ENCODE data around the gene TNNC2. TPM values are rescaled to one million over a fixed set of nuclear protein-coding genes. Genes with fewer than 3 reads are reported as not detected.

The TNNC2 gene
- total and polyA plus RNA-seq, 2 of the 13 experiments (the other 11 are each of a cell fraction or from before 2014, with no cell fraction given), result 1.8 to 4.7 TPM

- TF ChIP-seq PRDM15 (CRISPR knock-in tag; IDR thresholded peaks at IDR 0.05), result peak; percentile 28; the same call in 1 of the 2 replicates
- TF ChIP-seq ZNF879 (CRISPR knock-in tag; IDR thresholded peaks at IDR 0.05), result 0 out of 2 replicates have a peak, but pooled peaks have one; percentile 53
- TF ChIP-seq ZNF343 (CRISPR knock-in tag; IDR thresholded peaks at IDR 0.05), result no peak
- TF ChIP-seq PHF21A (CRISPR knock-in tag; IDR thresholded peaks at IDR 0.05), result 0 out of 2 replicates have a peak, but pooled peaks have one; percentile 3
- TF ChIP-seq ZBTB3 (CRISPR knock-in tag; IDR thresholded peaks at IDR 0.05; ENCODE audit: borderline replicate concordance, low read depth), result no peak
- peak; percentile 81; the same call in 1 of the 2 replicates for TF ChIP-seq ARID2 (CRISPR knock-in tag; IDR thresholded peaks at IDR 0.05; ENCODE audit: borderline replicate concordance)
- no peak for TF ChIP-seq ZNF564 (CRISPR knock-in tag; IDR thresholded peaks at IDR 0.05)
- TF ChIP-seq, protein P1, sequence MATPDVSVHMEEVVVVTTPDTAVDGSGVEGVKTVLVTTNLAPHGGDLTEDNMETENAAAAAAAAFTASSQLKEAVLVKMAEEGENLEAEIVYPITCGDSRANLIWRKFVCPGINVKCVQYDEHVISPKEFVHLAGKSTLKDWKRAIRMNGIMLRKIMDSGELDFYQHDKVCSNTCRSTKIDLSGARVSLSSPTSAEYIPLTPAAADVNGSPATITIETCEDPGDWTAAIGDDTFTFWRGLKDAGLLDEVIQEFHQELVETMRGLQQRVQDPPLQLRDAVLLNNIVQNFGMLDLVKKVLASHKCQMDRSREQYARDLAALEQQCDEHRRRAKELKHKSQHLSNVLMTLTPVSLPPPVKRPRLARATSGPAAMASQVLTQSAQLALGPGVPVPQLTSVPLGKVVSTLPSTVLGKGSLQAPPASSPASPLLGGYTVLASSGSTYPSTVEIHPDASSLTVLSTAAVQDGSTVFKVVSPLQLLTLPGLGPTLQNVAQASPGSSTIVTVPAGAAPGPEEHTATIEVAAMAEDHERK (CRISPR knock-in tag; IDR thresholded peaks at IDR 0.05; ENCODE audit: low read depth), result no peak
- TF ChIP-seq ZSCAN29 (CRISPR knock-in tag; conservative IDR thresholded peaks at IDR 0.05), result no peak
- TF ChIP-seq SRSF9 (IDR thresholded peaks at IDR 0.05; ENCODE audit: borderline replicate concordance, insufficient read depth, low read depth, low read length, poor library complexity, severe bottlenecking), result no peak
- no peak for TF ChIP-seq ISX (CRISPR knock-in tag; conservative IDR thresholded peaks at IDR 0.05)
- TF ChIP-seq HDAC1 (CRISPR knock-in tag; IDR thresholded peaks at IDR 0.05), result peak; percentile 95
- TF ChIP-seq KAT8 (CRISPR knock-in tag; IDR thresholded peaks at IDR 0.05), result peak; percentile 20; the same call in 1 of the 2 replicates
- no peak for TF ChIP-seq ZNF260 (CRISPR knock-in tag; IDR thresholded peaks at IDR 0.05; ENCODE audit: borderline replicate concordance, low read depth)
- peak; percentile 66 for TF ChIP-seq REPIN1 (CRISPR knock-in tag; IDR thresholded peaks at IDR 0.05; ENCODE audit: borderline replicate concordance, low read depth)
- no peak for TF ChIP-seq MBD4 (IDR thresholded peaks at IDR 0.05; ENCODE audit: borderline replicate concordance, low read length)
- peak; percentile 67; the same call in 1 of the 2 replicates for TF ChIP-seq POLR2G (IDR thresholded peaks at IDR 0.05; ENCODE audit: low read depth, low read length)
- TF ChIP-seq UBTF (CRISPR knock-in tag; IDR thresholded peaks at IDR 0.05), result no peak; the same call in 1 of the 2 replicates
- TF ChIP-seq HMGA1 (CRISPR knock-in tag; conservative IDR thresholded peaks at IDR 0.05), result no peak
Measured at GRCh38 chr20:45812157-45813005, 14.7 kb downstream of the TNNC2 start, which contains the start of gene UBE2C (continued).
